Stimulated activated CD4-positive, alpha-beta T cell treated with anti-CD3 and anti-CD28 coated beads, Interleukin-4, amount 100 ng/mL, for 4 hours (primary cell): ENCODE measurements around the gene PRDM11.
"Not testable (repeated sequence)": the region's sequence is repeated elsewhere in the genome, so short reads cannot be mapped to it uniquely, and the experiment has no call there.

ENCODE experiments used
- DNase-seq, 2 experiments: peaks; one replicate each; pipeline ENCODE4 v3.0.0-alpha.2; 2020

PRDM11 gene

DNA sequence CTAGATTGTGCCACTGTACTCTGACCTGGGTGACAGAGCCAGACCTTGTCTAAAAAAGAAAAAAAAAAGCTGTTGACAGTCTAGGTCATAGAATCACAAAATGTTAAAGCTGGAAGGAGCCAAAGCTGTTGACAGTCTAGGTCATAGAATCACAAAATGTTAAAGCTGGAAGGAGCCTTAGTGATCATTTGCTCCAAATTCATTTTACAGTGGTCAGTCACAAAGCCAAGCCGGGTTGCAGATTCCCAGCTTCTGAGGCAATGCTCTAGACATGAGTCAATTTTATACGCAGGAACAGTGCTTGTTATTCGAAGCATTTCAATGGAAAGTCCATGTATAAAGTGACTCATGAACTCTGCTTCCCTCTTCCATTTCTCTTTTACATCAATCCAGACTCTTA, 92.3 kb downstream of the PRDM11 start:
- no peak for DNase-seq

DNA sequence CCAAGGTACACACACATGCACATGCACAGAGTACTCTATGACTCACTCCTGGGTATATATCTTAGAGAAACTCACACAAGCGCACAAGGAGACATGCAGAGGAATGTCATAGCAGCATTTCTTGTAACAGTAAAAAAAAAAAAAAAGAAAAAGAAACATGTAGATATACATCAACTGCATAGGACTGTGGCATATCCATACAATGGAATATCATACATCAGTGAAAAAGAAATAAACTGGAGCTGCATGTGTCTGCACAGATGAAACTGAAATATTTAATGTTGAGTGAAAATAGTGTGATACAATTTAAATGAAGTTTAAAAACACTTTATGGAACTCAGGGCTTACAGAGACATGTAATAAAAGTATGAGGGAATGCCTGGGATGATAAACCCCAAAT, 93.3 kb downstream of the PRDM11 start:
- DNase-seq: no peak

DNA sequence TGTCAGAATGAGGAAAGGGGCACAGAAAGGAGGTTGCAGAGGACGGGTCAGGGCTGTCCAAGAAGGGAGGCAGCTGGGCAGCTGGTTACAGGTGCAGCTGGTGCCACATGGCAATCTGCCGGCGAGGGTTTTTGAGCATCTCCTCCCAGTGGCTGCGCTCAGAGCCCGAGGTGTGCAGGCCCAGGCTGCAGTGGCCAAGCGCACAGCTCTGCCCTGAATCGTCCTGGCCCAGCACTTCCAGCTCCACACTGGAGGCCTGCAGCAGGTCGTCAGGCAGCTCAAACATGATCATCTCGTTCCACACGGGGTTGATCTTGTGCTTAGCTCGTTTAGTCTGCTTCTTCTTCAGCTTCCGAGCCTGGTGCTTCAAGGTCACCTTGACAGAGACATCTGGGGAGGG, 97.5 kb downstream of the PRDM11 start:
- no peak for DNase-seq

DNA sequence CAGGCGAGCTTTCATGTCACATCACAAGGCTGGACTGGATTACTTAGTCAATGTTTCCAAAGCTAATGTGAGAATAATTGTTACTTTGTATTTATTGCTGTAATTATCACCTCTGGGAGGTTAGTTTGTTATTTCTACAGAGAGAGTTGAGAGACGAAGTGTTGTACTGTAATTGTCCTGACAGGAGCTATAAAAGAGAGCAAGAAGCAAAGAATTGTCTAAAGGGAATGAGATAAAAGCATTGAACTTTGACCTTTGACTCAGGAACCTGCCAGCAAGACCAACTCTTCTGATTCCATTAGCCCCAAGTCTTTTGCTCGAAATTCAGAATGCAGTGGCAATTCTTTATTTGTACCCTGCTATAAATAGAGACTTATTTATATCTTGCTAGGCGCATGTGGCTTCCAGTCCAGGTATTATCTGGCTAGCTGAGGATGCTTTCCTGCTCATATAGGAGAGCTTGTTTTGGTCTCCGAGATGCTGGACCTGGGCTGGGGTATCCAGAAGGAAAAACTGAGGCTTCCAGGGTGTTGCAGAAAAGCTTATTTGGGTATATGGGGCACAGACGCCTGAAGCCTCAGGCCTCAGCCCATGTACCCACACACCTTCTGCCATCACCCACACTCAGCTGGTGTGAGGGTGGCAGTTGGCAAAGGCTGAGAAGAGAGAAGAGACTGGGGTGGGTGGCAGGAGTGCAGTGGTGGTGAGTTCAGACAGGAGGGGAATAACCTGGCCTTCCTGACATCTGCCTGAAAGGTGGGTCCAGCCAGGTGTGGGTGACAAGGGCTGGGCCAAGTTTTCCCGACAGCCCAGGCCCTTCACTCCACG, 99.0 kb downstream of the PRDM11 start:
- DNase-seq: no peak

DNA sequence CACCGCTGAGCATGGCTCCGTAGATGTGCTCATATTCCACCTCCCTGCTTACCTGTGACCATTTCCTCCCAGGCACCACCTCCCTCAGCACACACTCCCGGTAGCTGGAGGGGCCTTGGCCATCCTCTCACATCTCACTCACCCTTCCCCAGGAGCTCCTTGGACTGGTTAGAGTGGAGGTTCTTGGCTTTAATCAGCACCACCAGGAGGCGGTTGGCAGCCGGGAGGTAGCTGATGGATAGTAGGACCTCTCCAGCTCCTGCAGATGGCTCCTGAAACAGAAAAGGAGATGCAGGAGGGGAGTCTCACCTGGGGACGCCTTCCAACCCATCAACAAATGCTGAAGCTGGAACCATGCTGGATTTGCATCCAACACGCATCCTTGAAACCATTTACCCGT, 99.8 kb downstream of the PRDM11 start:
- no peak for DNase-seq

DNA sequence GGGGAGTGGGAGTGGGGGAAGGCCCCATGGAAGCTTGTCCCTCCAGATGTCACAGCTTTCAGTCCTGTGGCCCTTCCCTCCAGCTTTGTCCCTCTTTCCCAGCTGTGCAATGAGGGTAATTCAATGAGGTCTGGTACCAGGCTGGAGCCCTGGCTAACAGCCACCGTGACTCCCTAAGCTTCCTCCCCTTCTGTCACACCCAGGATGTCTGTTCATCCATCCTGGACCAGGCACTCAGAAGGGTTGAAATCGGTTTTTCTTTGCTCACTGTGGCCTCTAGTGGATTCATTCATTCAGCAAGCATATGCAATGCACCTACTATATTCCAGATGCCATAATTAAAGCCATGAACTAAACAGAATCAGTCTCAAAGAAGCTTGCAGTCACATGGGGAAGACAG, 101.0 kb downstream of the PRDM11 start:
- no peak for DNase-seq

DNA sequence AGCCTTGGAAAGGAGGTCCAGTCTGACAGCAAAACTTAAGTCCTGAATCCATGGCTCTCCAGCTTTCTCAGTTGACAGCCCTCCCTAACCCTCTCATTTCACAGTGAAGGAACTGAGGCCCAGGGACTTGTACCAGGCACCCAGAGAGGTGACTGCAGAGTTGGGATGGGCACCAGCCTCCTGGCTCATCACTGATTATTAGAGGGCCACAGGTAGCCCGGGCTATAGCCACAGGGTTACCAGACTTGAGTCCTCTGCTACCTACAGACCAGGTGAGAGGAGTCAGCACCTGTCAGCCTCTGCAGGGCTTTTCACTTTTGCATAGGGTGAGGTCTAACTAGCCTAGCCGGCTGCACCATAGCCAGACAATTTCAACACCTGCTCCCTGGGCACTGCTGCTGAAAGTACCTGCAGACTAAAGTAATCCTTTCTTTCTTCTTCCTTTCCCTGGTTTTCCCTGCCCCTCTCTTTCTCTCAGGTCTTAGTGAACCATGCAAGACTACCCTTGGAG, 102.1 kb downstream of the PRDM11 start:
- DNase-seq: no peak

DNA sequence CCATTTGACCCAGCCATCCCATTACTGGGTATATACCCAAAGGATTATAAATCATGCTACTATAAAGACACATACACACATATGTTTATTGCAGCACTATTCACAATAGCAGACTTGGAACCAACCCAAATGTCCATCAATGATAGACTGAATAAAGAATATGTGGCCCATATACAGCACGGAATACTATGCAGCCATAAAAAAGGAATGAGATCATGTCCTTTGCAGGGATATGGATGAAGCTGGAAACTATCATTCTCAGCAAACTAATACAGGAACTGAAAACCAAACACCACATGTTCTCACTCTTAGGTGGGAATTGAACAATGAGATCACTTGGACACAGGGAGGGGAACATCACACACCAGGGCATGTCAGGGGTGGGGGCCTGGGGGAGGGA, 102.9 kb downstream of the PRDM11 start:
- not testable (repeated sequence) for DNase-seq

DNA sequence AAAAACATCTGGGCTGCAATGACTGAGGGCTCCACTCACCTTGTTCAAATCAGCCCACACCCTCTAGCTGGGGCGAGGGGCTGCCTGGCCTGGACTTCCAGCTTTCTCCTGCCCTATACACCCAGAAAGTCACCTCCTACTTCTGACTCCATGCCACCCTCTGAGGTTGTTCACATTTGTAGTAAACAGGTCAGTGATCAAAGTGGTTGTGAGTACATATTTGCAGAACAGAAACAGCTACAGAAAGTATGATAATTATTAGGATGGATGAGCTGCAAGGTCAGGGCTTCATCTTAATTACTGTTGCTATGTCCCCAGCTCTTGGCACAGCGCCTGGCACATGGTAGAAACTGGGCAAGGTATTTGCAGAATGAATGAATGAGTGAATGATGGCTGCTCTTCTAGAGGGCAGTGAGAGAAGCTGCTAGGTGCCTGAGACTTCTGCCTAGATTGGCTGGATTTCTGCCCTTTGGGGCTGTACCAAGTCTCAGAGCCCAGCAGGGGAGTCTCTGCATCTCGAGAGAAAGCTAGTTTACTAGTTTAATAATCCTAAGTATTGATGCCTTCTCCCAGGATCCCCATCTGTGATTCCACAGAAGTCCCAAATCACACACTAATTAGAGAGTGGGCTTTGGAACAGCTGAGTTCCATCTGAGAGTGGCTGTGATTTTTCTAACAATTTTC, 103.7 kb downstream of the PRDM11 start:
- no peak for DNase-seq

DNA sequence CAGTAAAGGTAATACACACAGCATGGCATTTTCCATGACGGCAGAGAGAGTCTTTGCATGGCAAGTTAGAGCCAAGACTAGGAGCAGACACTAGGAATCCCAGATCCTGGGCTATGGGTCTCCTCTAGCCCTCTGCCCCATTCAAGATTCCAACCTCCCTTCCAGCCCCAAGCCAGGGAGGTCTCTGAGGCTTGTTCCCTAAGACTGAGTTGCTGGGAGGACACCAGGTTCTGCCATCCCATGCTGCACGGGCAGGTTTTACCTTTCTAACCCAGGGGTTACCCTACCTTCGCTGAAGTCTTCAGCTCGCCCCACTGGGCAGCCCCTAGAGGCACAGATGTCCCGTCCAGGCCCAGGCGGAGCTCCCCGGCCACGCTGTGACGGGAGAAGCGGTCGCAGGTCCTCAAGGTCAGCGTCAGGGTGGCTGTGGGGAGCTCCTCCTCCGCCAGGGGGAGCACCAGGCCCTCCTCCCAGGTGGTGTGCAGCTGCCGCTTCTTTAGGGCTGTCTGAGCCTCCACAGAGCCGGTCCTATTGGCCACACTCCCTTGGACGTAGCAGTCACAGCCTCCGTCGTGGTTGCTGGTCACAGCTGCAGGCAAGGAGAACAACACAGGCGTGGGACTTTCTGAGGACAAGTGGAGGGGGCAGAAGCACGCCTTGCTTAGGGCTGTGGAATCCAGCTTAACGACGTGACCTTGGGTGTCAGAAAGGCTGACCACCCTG, 105.9 kb downstream of the PRDM11 start:
- DNase-seq: peak in 1 of 2 experiments; percentile 24

DNA sequence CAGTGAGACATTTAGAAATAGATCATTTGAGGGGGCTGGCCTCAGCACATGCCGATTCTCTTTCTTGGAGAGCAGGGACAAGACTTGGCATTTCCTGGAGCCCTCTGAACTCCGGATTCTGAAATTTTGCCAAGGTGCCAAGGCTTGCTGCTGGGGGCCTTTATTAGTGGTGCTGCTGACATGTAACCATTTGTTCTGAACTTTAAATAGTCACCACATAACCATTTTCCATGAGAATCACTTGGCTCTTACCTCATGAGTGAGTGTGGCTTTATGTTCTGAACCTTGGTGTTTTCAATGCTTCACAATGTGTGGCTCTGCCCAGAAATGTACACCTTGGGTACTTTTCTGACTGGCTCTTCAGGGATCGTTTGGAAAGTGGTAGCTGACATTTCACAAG, 106.4 kb downstream of the PRDM11 start:
- no peak for DNase-seq

DNA sequence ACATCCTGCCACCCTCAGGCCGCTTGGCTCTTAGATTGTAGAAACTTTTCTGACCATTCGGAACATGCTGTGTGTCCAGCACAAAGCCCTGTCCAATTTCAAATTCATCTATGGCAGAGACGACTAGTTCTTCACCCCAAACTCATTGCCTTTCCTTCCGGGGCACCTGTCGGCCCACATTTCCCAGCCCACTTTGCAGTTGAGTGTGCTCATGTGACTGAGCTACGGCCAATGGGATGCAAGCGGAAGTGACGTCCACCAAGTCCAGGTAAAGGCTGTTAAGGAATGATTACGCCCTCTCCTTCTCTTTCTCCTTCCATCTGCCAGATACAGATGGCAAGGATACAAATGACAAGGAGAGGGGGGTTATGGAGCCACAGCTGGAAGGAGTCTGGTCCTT, 107.2 kb downstream of the PRDM11 start:
- DNase-seq: no peak

DNA sequence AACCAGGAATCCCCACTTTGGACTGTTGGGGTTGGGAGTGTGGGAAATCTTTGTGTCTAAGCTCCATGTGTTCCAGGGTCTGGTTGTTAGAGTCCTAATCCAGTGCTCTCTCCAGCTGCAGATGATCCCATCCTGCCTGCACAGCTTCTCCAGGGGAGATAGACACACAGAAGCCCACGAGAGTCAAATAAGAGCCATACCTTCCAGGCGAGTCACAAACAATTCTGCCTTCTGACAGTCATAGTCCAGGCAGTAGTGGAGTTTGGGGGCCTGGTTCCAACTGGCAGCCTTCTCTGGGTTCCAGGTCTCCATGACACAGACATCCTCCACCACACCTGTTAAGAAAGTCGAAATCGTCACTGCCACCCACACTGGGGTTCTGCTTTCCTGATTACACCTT, 107.6 kb downstream of the PRDM11 start:
- DNase-seq: no peak

DNA sequence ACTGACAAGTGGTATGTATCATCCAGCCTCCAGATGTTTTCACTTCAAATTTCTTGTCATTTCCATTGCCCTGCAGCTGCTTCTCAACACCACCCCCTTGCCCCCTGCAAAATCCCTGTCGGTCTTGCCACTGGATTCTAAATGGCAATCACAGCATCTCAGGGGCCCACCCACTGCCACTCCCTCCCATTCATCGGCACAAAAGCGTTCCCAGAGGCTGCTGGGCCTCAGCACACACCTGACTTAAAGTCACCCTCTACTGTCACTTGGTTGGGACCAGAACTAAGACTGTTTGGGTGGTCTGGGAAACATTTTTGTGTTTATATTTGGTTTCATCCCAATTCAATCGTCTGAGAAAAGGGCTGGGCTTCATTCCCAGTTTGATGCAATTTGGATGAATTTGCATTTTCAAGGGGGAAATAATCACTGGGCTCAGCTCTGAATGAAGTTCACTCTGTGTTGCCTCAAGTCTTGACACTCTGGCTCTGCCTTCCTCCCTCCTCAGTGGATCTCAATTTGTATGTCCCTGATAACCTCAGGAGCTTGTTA, 112.6 kb downstream of the PRDM11 start:
- no peak for DNase-seq

DNA sequence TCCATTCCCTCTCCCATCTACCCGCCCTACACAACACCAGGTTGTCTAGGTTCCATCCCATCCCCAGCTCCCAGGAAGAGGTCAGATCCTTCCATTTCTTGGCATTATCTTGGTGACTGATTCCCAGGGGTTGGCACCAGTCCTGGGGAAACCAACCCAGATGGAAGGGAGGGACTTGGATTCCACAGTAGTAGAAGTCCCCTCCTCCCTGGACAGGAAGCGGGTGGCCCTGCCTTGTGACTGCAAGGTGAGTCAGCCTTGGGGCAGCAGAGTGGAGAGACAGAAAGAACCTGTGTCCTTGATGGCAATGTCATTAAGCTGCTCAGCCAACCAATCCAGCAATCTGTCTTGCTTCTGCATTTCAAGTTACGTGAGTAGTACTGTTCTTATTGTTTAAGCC, 113.2 kb downstream of the PRDM11 start:
- no peak for DNase-seq

DNA sequence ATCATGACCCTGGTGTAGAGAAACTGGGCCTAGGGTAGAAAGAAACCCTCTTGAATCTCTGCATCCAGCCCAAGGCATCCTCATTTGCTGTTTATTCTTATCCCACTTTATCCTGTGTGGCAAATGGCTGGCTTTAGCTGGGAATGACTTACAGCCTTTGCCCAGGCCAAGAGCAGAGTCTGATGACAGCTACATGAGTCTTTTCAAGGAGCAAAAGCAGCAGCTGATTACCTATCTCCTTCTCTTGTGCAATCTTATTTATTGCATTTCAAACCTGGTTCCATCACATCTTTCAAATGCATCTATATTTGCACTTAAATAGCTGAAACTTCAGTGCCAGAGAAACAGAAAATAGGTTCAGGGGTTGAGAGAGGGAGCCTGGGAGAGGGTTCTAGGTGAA, 113.6 kb downstream of the PRDM11 start:
- DNase-seq: no peak

DNA sequence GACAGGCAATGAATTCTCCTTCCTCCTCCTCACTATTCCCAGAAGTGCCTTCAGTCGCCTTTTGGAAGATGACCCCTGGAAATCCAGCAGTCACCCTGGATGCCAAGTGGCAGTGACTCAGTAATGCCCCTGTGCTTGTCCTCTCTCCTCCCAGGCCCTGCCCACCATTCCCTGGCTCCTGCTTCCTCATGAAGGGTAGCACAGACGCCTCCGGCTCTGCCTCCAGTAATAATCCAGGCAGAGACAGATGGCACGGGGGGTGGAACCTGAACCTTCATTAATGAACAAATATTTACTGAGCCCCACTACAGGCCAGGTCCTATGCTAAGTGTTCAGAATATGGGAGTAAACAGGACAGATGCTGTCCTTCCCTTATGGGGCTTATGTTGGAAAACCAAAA, 116.5 kb downstream of the PRDM11 start:
- no peak for DNase-seq

DNA sequence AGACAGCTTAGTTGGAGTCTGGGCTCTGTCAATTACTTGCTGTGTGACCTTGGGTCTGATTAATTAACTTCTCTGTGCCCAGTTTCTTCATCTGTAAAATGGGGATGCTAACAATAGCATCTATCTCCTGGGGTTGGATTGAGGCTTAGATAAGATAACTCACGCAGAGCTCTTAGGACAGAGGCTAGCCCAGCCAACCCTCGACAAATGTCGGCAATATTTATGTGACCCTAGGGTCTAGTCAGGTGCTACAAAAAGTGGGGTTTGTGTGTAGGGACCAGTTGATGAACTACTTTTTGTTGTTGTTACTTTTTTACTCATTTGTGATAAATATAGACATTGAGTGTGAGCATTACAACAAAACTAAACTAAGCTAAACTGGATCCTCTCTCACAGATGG, 117.3 kb downstream of the PRDM11 start:
- no peak for DNase-seq

DNA sequence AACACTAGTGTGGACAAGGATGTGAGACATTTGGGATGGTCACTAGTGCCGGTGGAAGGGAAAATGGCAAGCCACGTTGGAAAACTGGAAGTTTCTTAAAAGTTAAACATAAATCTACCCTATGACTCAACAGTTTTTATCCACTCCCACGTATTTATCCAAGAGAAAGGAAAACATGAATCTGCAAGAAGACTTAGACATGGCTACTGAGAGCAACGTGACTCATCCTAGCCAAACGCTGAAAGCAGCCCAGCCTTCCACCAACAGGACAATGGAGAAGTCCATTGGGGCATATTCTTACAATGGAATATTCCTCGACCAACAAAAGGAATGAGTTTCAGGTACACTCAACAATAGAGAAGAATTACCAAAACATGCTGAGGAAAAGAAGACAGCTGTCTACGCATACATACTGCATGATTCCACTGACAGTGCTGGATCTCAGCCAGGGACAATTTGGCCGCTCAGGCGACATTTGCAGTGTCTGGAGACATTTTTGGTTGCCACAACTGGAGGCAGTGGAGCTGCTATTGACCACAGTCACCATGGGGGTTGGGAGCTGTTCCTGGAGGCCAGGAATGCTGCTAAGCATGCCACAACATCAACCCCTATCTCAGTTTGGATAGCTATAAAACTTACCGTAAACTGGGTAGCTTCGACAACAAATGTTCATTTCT, 118.5 kb downstream of the PRDM11 start:
- DNase-seq: no peak

DNA sequence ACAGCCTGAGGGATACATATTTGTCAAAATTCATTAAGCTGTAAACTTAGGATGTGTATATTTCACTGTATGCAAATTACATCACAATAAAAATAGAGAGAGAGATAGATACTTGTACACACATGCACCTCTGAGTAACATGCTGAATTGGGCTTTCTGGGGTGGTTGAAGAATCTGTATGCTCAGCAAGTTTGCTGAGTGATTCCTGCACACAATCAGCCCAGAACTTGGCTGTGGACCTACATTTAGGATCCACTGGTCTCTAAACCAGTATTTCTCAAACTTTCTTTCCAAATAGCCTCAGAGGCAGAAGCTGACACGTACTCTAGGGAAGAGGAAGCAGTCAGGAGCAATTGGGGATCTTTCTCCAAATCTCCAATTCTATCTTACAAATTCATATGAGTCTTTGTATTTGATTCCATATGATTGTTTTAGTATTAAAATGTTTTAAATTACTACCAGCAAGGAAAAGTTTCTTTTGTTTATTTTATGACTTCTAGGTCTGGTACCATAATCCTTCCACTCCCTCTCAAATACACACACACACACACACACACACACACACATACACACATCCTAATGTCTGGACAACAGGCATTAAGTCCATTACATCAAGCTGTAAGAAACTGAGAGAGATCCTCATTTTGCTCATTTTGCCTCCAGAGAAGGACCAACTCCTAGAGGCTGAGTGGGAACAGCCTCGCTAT, 119.7 kb downstream of the PRDM11 start:
- no peak for DNase-seq

DNA sequence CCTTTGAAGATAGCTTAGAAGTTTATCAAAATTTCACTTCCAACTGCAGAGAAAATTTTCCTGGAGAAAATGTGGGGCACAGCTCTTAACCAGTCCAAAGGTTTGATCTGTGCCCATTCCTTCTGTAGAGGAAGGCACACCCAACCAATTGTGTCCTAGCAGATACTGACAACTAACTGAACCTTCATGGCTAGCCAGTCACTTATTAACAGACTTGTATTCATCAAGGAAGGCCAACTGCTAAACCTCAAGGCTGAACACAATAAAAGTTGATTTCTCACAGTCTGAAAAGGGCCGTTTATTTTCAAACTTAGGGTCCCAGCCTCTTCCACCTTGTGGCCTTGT, 120.2 kb downstream of the PRDM11 start:
- DNase-seq: no peak

DNA sequence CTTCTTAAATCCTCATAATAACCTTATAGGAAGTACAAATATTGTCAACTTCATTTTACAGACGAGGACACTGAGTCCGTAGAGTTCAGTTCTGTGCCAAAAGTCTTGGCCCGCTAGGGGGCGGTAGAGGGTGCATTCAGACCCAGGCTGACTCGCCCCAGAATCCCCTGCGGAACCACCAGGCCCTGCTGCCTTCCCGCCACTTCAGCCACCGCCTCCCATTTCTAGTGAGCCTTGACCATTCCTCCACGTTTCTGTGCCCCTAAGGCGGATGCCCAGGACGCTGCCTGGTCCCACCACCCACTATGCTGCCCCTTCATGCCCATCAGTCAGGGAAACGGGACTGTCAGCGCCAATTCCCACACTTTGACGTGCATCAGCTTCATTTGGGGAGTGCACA, 120.6 kb downstream of the PRDM11 start:
- DNase-seq: no peak
